SK-MEL-5 (cell line): ENCODE results near the gene C1QTNF7. TPM values are rescaled to one million over a fixed set of nuclear protein-coding genes. Genes with fewer than 3 reads are reported as not detected.

Source experiments
- DNase-seq: peaks from one replicate; pipeline ENCODE4 v3.0.0-alpha.2; 2016; ENCODE audit warnings: low read depth, low spot score
- in situ Hi-C: cut with HindIII; loops from 2 replicates; pipeline ENCODE4 v1.10.0; 2016; ENCODE audit warnings: low sequenced_read_pairs, high pct_unique_total_duplicates, low pct_unique_long_range_greater_than_20kb
- total RNA-seq: library from RNA; depleted of rRNA; stranded (reverse); fragments of >200 nt; shearing (Covaris generic); gene quantifications from 2 replicates; pipeline ENCODE4 v1.2.3, GENCODE V29; 2014

The C1QTNF7 gene
- total RNA-seq, 1 experiment from 2014 or later = not detected

- DNase-seq = no peak
- in situ Hi-C loops = no loop called here
These were observed 22.8 kb upstream of the C1QTNF7 start for GRCh38 chr4:15405018-15405417.

GRCh38 chr4:15410750-15411149 is 17.1 kb upstream of the C1QTNF7 start:
- in situ Hi-C loops = no loop called here
- DNase-seq = no peak

DNA sequence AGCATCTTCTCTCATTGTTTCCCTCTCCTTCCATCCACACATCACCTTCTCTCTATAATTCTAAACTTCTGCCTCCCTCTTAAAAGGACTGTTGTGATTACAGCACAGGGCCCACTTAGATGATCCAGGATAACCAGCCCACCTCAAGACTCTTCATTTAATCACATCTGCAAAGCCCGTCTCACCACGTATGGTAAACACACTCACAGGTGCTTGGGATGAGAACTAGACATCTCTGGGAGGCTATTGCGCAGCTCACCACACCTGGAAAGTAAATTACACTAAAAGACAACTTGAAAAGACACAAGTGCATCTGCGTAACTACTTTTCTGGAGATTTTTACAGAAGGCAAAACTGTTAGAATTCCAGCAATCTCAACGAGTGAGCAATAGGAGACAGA is 15.4 kb upstream of the C1QTNF7 start:
- in situ Hi-C loops = no loop called here
- no peak for DNase-seq

GRCh38 chr4:15413010-15413622 is 14.7 kb upstream of the C1QTNF7 start:
- in situ Hi-C loops = no loop called here
- no peak for DNase-seq

GRCh38 chr4:15413623-15414019 is 14.2 kb upstream of the C1QTNF7 start:
- in situ Hi-C loops = no loop called here
- DNase-seq = no peak

DNA sequence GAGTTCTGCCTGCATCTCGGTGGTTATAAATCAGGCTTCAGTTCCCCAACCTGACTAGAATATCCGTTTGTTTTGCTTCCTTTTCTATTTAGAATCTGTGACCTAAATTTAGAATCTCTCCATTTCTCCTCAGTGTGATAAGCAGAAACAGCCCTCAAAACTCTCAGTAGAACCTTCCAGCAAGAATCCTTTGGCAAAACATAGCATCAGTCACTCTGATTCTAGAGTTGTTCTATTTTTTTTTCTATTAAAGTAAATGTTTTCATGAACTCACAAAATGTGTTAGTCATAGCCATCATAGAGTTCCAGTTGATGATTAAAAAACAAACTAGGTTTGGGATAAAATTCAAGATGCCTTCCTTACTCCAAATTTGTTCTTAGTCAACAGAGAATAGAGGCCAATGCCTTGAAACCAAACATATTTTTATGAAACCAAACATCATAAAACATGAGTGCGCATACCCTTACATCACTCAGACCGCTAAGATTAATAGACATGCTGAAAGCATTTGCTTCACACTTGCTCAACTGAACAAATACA is 13.2 kb upstream of the C1QTNF7 start:
- in situ Hi-C loops = no loop called here
- DNase-seq = no peak

- no peak for DNase-seq
- in situ Hi-C loops = no loop called here
These were observed 11.2 kb upstream of the C1QTNF7 start for GRCh38 chr4:15416357-15417232.

DNA sequence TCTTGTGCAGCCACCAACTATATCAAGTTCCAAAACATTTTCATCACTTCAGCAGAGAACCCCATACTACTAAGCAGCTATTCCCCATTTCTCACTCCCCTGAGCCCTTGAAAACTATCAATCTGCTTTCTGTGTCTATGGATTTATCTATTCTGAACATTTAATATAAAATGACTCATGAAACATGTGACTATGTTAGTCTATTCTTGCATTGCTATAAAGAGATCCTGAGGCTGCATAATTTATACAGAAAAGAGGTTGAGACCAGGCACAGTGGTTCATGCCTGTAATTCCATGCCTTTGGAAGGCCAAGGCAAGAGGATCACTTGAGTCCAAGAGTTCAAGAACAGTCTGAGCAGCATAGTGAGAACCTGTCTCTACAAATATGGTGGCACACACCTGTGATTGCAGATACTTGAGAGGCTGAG is 10.6 kb upstream of the C1QTNF7 start:
- no peak for DNase-seq
- in situ Hi-C loops = no loop called here

DNA sequence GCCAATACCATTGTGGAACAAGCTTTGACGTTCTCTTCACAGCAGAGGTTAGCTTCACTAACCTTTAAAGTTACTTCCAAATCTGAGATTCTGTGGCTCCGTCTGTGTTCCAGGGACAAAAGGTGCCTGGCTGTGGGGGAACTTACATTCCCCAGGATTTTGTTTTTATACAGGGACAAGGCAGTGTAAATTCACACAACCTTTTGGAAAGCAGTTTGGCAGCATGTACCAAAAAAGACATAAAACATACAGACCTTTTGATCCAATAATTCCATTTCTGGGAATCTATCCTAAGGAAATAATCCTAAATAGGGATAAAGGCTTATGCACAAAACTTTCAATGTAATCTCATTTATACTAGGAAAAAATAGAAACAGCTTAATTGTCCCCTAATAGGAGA is 8.9 kb upstream of the C1QTNF7 start:
- no peak for DNase-seq
- in situ Hi-C loops = no loop called here

GRCh38 chr4:15420642-15421041 is 7.2 kb upstream of the C1QTNF7 start:
- in situ Hi-C loops = no loop called here
- DNase-seq = peak; percentile 95

- DNase-seq = no peak
- in situ Hi-C loops = no loop called here
These were observed 4.5 kb upstream of the C1QTNF7 start for GRCh38 chr4:15423285-15423711.

DNA sequence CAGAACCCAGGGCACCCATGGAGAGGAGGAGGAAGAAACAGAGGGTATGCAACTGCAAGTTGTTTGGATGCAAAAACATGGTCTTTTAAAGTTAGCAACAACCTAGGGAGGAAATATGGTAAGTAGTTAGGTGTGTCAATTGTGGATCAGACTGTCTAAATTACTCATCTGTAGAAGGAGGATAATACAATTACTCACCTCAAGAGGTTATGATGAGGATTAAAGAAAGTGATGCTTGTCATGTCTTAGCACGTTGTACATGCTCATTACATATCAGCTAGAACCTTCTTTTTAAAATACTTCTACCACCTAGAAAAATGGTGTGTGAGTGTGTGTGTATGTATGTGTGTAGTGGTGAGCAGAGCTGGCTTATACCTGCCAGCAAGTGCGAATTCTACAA is 2.3 kb upstream of the C1QTNF7 start:
- no peak for DNase-seq
- in situ Hi-C loops = no loop called here

GRCh38 chr4:15427161-15427560 is 672 bp upstream of the C1QTNF7 start:
- DNase-seq = no peak
- in situ Hi-C loops = no loop called here

GRCh38 chr4:15428611-15429010 is 778 bp downstream of the C1QTNF7 start:
- DNase-seq = no peak
- in situ Hi-C loops = no loop called here

DNA sequence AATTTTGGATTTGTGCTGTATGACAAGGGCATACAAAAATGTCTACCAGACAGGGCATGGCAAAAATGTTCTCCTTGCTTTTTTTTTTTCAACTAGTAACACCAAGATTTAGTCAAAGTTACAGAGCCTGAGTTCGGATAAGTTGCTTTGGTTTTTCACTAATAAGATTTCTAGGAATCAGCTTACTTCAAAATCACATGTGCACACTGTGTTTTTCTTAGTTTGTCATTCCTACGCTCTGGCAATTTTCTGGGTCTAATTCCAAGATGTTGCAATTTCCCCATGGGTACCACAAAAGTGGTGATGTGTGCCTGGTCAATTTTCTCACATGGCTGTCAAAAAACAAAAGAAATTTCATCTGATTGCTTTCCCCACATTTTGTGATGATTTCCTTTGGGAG is 6.3 kb downstream of the C1QTNF7 start:
- DNase-seq = no peak
- in situ Hi-C loops = no loop called here

DNA sequence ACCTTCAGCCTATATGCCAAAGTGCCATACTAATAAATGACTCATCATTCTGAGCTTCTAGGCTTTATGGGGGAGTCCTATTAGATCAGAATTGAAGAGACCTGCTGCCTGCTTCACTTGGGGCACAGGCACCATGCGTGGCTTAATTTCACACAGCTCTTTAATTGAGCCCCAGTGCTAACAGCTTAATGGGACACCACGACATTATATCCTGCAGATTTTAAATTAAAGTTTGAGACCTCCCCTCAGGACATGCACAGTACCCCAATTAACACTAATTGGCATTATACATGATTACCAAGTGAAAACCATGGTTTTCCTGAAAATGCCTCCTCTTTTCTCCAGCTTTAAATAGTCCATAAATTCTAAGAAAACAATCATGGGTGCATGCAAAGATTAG is 6.8 kb downstream of the C1QTNF7 start:
- in situ Hi-C loops = no loop called here
- no peak for DNase-seq

DNA sequence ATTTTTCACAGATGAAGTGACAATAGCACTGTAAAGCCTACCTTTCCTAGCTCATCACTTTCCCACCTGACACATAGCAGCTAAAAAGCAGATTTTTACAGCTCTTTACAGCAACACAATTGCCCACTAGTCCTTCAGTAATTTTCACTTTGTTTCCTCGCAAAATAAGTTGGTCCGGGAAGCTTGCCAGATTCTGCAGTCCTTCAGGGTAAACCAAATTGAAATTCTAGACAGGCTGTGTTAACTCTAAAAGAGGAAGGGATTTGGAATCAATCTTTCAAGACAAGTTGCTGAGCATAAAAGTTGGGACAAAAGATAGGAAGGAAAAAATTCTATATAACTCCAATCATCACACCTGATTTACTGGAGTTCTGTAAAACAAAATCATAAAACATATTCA is 8.7 kb downstream of the C1QTNF7 start:
- DNase-seq = no peak
- in situ Hi-C loops = no loop called here

DNA sequence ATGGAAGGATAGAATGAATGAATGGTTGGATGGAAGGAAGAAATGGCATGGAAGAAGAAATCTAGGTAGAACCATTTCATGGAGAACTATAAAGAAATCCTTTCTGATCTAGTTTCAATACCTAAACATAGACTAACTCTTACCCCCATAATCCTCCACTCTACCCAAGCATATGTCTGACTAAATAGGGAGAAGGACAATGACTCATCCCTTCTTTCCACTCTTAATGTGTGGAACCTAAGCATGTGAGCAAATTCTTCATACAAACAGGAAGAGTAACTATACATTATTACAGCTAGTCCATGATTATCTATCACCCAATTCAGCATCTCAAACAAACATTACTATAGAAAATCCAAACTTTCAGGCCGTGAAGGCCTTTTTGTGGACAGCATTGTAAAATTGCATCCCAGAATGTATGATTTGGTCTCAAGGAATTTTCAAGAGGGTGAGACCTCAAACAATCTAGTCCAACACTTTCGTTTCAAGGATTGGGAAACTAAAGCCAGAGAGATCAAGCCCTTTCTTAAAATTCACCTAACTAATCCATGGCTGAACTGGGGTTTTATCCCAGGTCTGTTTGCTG is 11.2 kb downstream of the C1QTNF7 start:
- DNase-seq = no peak
- in situ Hi-C loops = no loop called here
